Body of pancreas (tissue), 4 donors: Measurements from ENCODE around the gene SECTM1. TPM values are rescaled to one million over a fixed set of nuclear protein-coding genes. Genes with fewer than 3 reads are reported as not detected.
A peak's percentile ranks its signal among the peaks of the same experiment; 100 is the strongest.

Source experiments
- ATAC-seq: fragments of 150-250 bp; one replicate; pipeline ENCODE4 v1.9.1; 2016
- DNase-seq, 4 donors: peaks; one replicate each; pipeline ENCODE4 v3.0.0-alpha.2; 2019
- H3K27ac ChIP-seq, 4 donors: fragments of 200-600 bp; sonication (generic); 1 replicate in 3 of 4; 2 replicates in 1 of 4; pipeline versions ENCODE4 v1.5.1 to v1.6.1; 2016 to 2019; ENCODE audit warnings: mild to moderate bottlenecking in 1 of 4, mixed read lengths in 1 of 4, moderate library complexity in 1 of 4
- H3K27me3 ChIP-seq, 2 donors: fragments of 200-600 bp; sonication (generic); one replicate each; pipeline ENCODE4 v1.6.0; 2016; ENCODE audit warnings: mild to moderate bottlenecking in 1 of 2
- H3K36me3 ChIP-seq, 2 donors: fragments of 200-600 bp; sonication (generic); replicated peaks in 1 of 2; 2 replicates each; pipeline ENCODE4 v1.5.1; 2016; ENCODE audit warnings: low read depth in 2 of 2; ENCODE audit not compliant: insufficient read depth in 1 of 2
- H3K4me1 ChIP-seq: fragments of 200-600 bp; sonication (generic); one replicate; pipeline ENCODE4 v1.6.0; 2016
- H3K4me3 ChIP-seq, 2 donors: fragments of 200-600 bp; sonication (generic); 1 replicate in 1 of 2; 2 replicates in 1 of 2; pipeline ENCODE4 v1.5.1; 2016 to 2019
- H3K9me3 ChIP-seq, 3 donors: fragments of 200-600 bp; sonication (generic); 1 replicate in 2 of 3; 2 replicates in 1 of 3; pipeline ENCODE4 v1.5.1; 2016
- CTCF ChIP-seq, 7 experiments: fragments of 450-650 bp in 4 of 7; fragments of 200-600 bp in 3 of 7; sonication (generic) in 3 of 7; IDR thresholded peaks; one replicate each; pipeline ENCODE4 v1.5.1; 2016 to 2019; ENCODE audit warnings: antibody characterized with exemption in 7 of 7
- POLR2A ChIP-seq, 3 donors: fragments of 450-650 bp; IDR thresholded peaks; one replicate each; pipeline ENCODE4 v1.6.1; 2016; ENCODE audit warnings: antibody characterized with exemption in 3 of 3, mild to moderate bottlenecking in 2 of 3
- WGBS, 2 donors: methylation state at CpG; one replicate each; pipeline ENCODE4 v1.1.5; 2017; 5-methylcytosine and 5-hydroxymethylcytosine counted together
- intact Hi-C: fragments of 100-400 bp; cut with DNase I; formaldehyde crosslinking; loops from one replicate; pipeline ENCODE4 v1.15.1; 2023
- total RNA-seq, 2 donors: library from RNA; depleted of rRNA; stranded (reverse); fragments of >200 nt; gene quantifications; one replicate each; pipeline ENCODE4 v1.1.0, GENCODE V29; 2016

The SECTM1 gene
- total RNA-seq, 2 donors from 2014 or later, result 5.4 to 6.3 TPM

DNA sequence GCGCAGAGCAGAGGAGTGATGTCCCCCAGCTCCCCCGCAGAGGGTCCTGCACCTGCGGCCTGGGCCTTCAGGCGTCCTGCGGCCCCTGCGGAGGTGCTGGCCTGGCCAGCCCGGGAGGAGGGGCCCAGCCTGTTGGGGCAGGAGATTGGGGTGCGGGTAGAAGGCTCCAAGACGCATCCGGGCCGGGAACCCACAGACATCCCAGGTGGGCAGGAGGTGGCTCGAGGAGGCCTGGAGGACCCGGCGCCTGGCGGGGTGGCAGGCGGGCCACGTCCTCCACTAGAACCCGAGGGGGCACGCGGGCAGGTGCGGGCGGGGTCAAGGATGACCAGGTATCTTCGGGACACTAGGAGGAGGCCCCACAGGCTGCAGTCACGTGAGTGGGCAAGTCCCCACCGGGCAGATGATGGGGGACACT, 647 bp upstream of the SECTM1 start:
- Histone ChIP-seq H3K27me3 (no peaks in the 10 kb centered on the region), H3K9me3 (no peaks in the 10 kb centered on the region), H3K27ac (peak overlapping the region in 3 of 4 donors; percentile 76 to 83 (median 82)), H3K36me3 (no peaks in the 10 kb centered on the region), H3K4me1 (peaks cover 62% of the 10 kb centered on the region), H3K4me3 (no peak overlapping the region)
- DNase-seq, result no peak
- WGBS, 2 donors, result 70 to 82% methylated on average over 8 to 25 of the region's 25 CpGs
- no peak for ATAC-seq
- no peak for TF ChIP-seq POLR2A (IDR thresholded peaks at IDR 0.05)
- intact Hi-C loops, result no loop called here

- Histone ChIP-seq H3K4me1 (peaks cover 60% of the 10 kb centered on the region), H3K27ac (peak overlapping the region in 1 of 4 donors; percentile 39)
Observed at GRCh38 chr17:82332669-82333278, 792 bp downstream of the SECTM1 start.

GRCh38 chr17:82331345-82331939, 2.1 kb downstream of the SECTM1 start:
- H3K36me3 ChIP-seq, result no peaks in the 10 kb centered on the region
- H3K4me1 ChIP-seq, result peaks cover 60% of the 10 kb centered on the region
- no peaks in the 10 kb centered on the region for H3K27me3 ChIP-seq
- intact Hi-C loops, result no loop called here
- no peak overlapping the region for H3K4me3 ChIP-seq
- no peak overlapping the region for H3K27ac ChIP-seq
- no peaks in the 10 kb centered on the region for H3K9me3 ChIP-seq
- 84 to 87% methylated on average over 17 to 23 of the region's 25 CpGs for WGBS, 2 donors
- ATAC-seq (no peak), DNase-seq (no peak)
- no peak for TF ChIP-seq POLR2A (IDR thresholded peaks at IDR 0.05)
- TF ChIP-seq CTCF (IDR thresholded peaks at IDR 0.05), result no peak

More at GRCh38 chr17:82332669-82333278, 792 bp downstream of the SECTM1 start:
- H3K27me3 ChIP-seq, result no peaks in the 10 kb centered on the region
- ATAC-seq (peak; percentile 45), DNase-seq (peak; percentile 49 to 76 (median 70))
- intact Hi-C loops, result no loop called here
- WGBS, 2 donors, result 0 to 26% methylated on average over 1 to 32 of the region's 32 CpGs
- no peaks in the 10 kb centered on the region for H3K9me3 ChIP-seq
- no peak overlapping the region for H3K4me3 ChIP-seq
- H3K36me3 ChIP-seq, result no peaks in the 10 kb centered on the region
- TF ChIP-seq POLR2A (IDR thresholded peaks at IDR 0.05) (peak in 1 of 3 donors; percentile 14), CTCF (IDR thresholded peaks at IDR 0.05) (no peak)

GRCh38 chr17:82330322-82331239, 3.0 kb downstream of the SECTM1 start:
- Histone ChIP-seq H3K36me3 (no peaks in the 10 kb centered on the region), H3K4me1 (peaks cover 53% of the 10 kb centered on the region), H3K27ac (no peak overlapping the region), H3K9me3 (no peaks in the 10 kb centered on the region), H3K27me3 (no peaks in the 10 kb centered on the region), H3K4me3 (no peak overlapping the region)
- TF ChIP-seq POLR2A (IDR thresholded peaks at IDR 0.05) (no peak), CTCF (IDR thresholded peaks at IDR 0.05) (no peak)
- no peak for ATAC-seq
- peak in 1 of 4 donors; percentile 39 for DNase-seq
- 59 to 82% methylated on average over 9 to 28 of the region's 28 CpGs for WGBS, 2 donors
- intact Hi-C loops, result no loop called here
